Activated naive CD8-positive, alpha-beta T cell treated with anti-CD3 and anti-CD28 coated beads, Interleukin-2, amount 10 ng/mL, durations not matched to agents 7 days and 5 days (primary cell): Measurements from ENCODE around the gene ACOX3. TPM values are rescaled to one million over a fixed set of nuclear protein-coding genes. Genes with fewer than 3 reads are reported as not detected.
"Not testable (repeated sequence)": the region's sequence is repeated elsewhere in the genome, so short reads cannot be mapped to it uniquely, and the experiment has no call there.

ENCODE experiments used
- ATAC-seq: fragments of 150-1000 bp; cut with Tn5 transposase; one replicate; pipeline ENCODE4 v1.10.0; 2021; ENCODE audit warnings: low read depth, moderate library complexity
- POLR2A ChIA-PET: fragments of 350-600 bp; sonication (Branson Sonifier 250); formaldehyde crosslinking; loops from one replicate; lab custom pipeline; 2021; ENCODE audit warnings: antibody characterized with exemption; lab: Charles Lee
- DNase-seq: peaks from one replicate; pipeline ENCODE4 v3.0.0; 2021
- H3K27ac Mint-ChIP-seq: one replicate; pipeline ENCODE4 v1.8.0; 2022; ENCODE audit warnings: mild to moderate bottlenecking, mixed read lengths
- H3K27me3 Mint-ChIP-seq: one replicate; pipeline ENCODE4 v1.8.0; 2022; ENCODE audit warnings: mild to moderate bottlenecking, moderate library complexity, mixed read lengths
- H3K36me3 Mint-ChIP-seq: one replicate; pipeline ENCODE4 v1.8.0; 2021; ENCODE audit warnings: mild to moderate bottlenecking, mixed read lengths
- H3K4me1 Mint-ChIP-seq: one replicate; pipeline ENCODE4 v1.8.0; 2021; ENCODE audit warnings: mixed read lengths
- H3K4me3 Mint-ChIP-seq: one replicate; pipeline ENCODE4 v1.8.0; 2022; ENCODE audit warnings: mild to moderate bottlenecking, moderate library complexity, mixed read lengths
- H3K9me3 Mint-ChIP-seq: one replicate; pipeline ENCODE4 v1.8.0; 2021; ENCODE audit warnings: mixed read lengths
- total RNA-seq, 2 experiments: library from RNA; stranded (reverse); gene quantifications; one replicate each; pipeline ENCODE4 v1.2.3, GENCODE V29; 2021

Gene ACOX3
- total RNA-seq, 2 experiments from 2014 or later: 15.2 to 16.6 TPM

- Mint-ChIP-seq H3K27ac (no peak overlapping the region), H3K4me3 (no peak overlapping the region), H3K27me3 (peaks cover under 1% of the 10 kb centered on the region), H3K9me3 (peaks cover 2% of the 10 kb centered on the region), H3K4me1 (no peaks in the 10 kb centered on the region), H3K36me3 (peaks cover 2% of the 10 kb centered on the region)
- DNase-seq: no peak
- POLR2A ChIA-PET: no interaction called here
- no peak for ATAC-seq
Observed at GRCh38 chr4:8359193-8359592, 81.3 kb downstream of the ACOX3 start.

GRCh38 chr4:8356856-8357255 is 83.7 kb downstream of the ACOX3 start:
- Mint-ChIP-seq H3K36me3 (no peaks in the 10 kb centered on the region), H3K27ac (no peak overlapping the region), H3K9me3 (no peaks in the 10 kb centered on the region), H3K27me3 (peaks cover 2% of the 10 kb centered on the region), H3K4me1 (no peaks in the 10 kb centered on the region), H3K4me3 (no peak overlapping the region)
- POLR2A ChIA-PET: no interaction called here
- no peak for DNase-seq
- no peak for ATAC-seq

GRCh38 chr4:8355864-8356565 is 84.5 kb downstream of the ACOX3 start:
- no peaks in the 10 kb centered on the region for H3K9me3 Mint-ChIP-seq
- no peak for DNase-seq
- H3K4me1 Mint-ChIP-seq: no peaks in the 10 kb centered on the region
- H3K4me3 Mint-ChIP-seq: no peak overlapping the region
- H3K36me3 Mint-ChIP-seq: no peaks in the 10 kb centered on the region
- ATAC-seq: no peak
- H3K27ac Mint-ChIP-seq: no peak overlapping the region
- H3K27me3 Mint-ChIP-seq: peaks cover 2% of the 10 kb centered on the region
- POLR2A ChIA-PET: no interaction called here

- H3K4me3 Mint-ChIP-seq: no peak overlapping the region
- H3K4me1 Mint-ChIP-seq: no peaks in the 10 kb centered on the region
- POLR2A ChIA-PET: no interaction called here
- peaks cover 2% of the 10 kb centered on the region for H3K27me3 Mint-ChIP-seq
- H3K36me3 Mint-ChIP-seq: no peaks in the 10 kb centered on the region
- DNase-seq (no peak), ATAC-seq (no peak)
- H3K27ac Mint-ChIP-seq: no peak overlapping the region
- no peaks in the 10 kb centered on the region for H3K9me3 Mint-ChIP-seq
Observed at GRCh38 chr4:8355306-8355705, 85.2 kb downstream of the ACOX3 start.

GRCh38 chr4:8353912-8354453 is 86.5 kb downstream of the ACOX3 start:
- H3K36me3 Mint-ChIP-seq: no peaks in the 10 kb centered on the region
- no peaks in the 10 kb centered on the region for H3K4me1 Mint-ChIP-seq
- POLR2A ChIA-PET: no interaction called here
- peaks cover 2% of the 10 kb centered on the region for H3K27me3 Mint-ChIP-seq
- DNase-seq: peak; percentile 11
- no peaks in the 10 kb centered on the region for H3K9me3 Mint-ChIP-seq
- no peak for ATAC-seq
- no peak overlapping the region for H3K27ac Mint-ChIP-seq
- H3K4me3 Mint-ChIP-seq: no peak overlapping the region

- no peaks in the 10 kb centered on the region for H3K4me1 Mint-ChIP-seq
Observed at GRCh38 chr4:8353158-8353669, 87.3 kb downstream of the ACOX3 start.

GRCh38 chr4:8352368-8353157 is 88.0 kb downstream of the ACOX3 start:
- POLR2A ChIA-PET: no interaction called here
- Mint-ChIP-seq H3K27me3 (peaks cover 2% of the 10 kb centered on the region), H3K4me3 (no peak overlapping the region), H3K9me3 (no peaks in the 10 kb centered on the region), H3K27ac (no peak overlapping the region), H3K36me3 (no peaks in the 10 kb centered on the region), H3K4me1 (no peaks in the 10 kb centered on the region)
- DNase-seq (peak; percentile 18), ATAC-seq (no peak)

More at GRCh38 chr4:8353158-8353669, 87.3 kb downstream of the ACOX3 start:
- H3K27me3 Mint-ChIP-seq: peaks cover 2% of the 10 kb centered on the region
- H3K27ac Mint-ChIP-seq: no peak overlapping the region
- no peaks in the 10 kb centered on the region for H3K9me3 Mint-ChIP-seq
- no peaks in the 10 kb centered on the region for H3K36me3 Mint-ChIP-seq
- H3K4me3 Mint-ChIP-seq: no peak overlapping the region
- ATAC-seq (no peak), DNase-seq (peak; percentile 5)
- POLR2A ChIA-PET: no interaction called here

- peaks cover 2% of the 10 kb centered on the region for H3K27me3 Mint-ChIP-seq
- no peak overlapping the region for H3K27ac Mint-ChIP-seq
- no peaks in the 10 kb centered on the region for H3K9me3 Mint-ChIP-seq
- ATAC-seq (no peak), DNase-seq (no peak)
- POLR2A ChIA-PET: no interaction called here
- no peak overlapping the region for H3K4me3 Mint-ChIP-seq
- H3K4me1 Mint-ChIP-seq: no peaks in the 10 kb centered on the region
- H3K36me3 Mint-ChIP-seq: no peaks in the 10 kb centered on the region
Observed at GRCh38 chr4:8351931-8352367, 88.6 kb downstream of the ACOX3 start.

- H3K27me3 Mint-ChIP-seq: peaks cover 2% of the 10 kb centered on the region
- no peak for ATAC-seq
- no peaks in the 10 kb centered on the region for H3K36me3 Mint-ChIP-seq
- no peak overlapping the region for H3K27ac Mint-ChIP-seq
- peak; percentile 4 for DNase-seq
- POLR2A ChIA-PET: no interaction called here
- H3K4me1 Mint-ChIP-seq: no peaks in the 10 kb centered on the region
- no peaks in the 10 kb centered on the region for H3K9me3 Mint-ChIP-seq
- no peak overlapping the region for H3K4me3 Mint-ChIP-seq
Observed at GRCh38 chr4:8350841-8351461, 89.6 kb downstream of the ACOX3 start.

- H3K27me3 Mint-ChIP-seq: peaks cover 2% of the 10 kb centered on the region
- no peak overlapping the region for H3K4me3 Mint-ChIP-seq
- H3K9me3 Mint-ChIP-seq: no peaks in the 10 kb centered on the region
- DNase-seq (peak; percentile 21), ATAC-seq (no peak)
- H3K36me3 Mint-ChIP-seq: no peaks in the 10 kb centered on the region
- no peak overlapping the region for H3K27ac Mint-ChIP-seq
- POLR2A ChIA-PET: no interaction called here
- H3K4me1 Mint-ChIP-seq: no peaks in the 10 kb centered on the region
Observed at GRCh38 chr4:8350352-8350751, 90.2 kb downstream of the ACOX3 start.

- Mint-ChIP-seq H3K9me3 (no peaks in the 10 kb centered on the region), H3K4me1 (no peaks in the 10 kb centered on the region), H3K27ac (no peak overlapping the region), H3K36me3 (no peaks in the 10 kb centered on the region), H3K27me3 (peaks cover 2% of the 10 kb centered on the region), H3K4me3 (no peak overlapping the region)
- ATAC-seq: no peak
- peak; percentile 4 for DNase-seq
- POLR2A ChIA-PET: no interaction called here
Observed at GRCh38 chr4:8349664-8350236, 90.8 kb downstream of the ACOX3 start.

- H3K36me3 Mint-ChIP-seq, H3K9me3 Mint-ChIP-seq, H3K4me3 Mint-ChIP-seq, ATAC-seq, H3K4me1 Mint-ChIP-seq, POLR2A ChIA-PET, H3K27me3 Mint-ChIP-seq, H3K27ac Mint-ChIP-seq: not testable (repeated sequence)
- peak; percentile 4 for DNase-seq
Observed at GRCh38 chr4:8349236-8349635, 91.3 kb downstream of the ACOX3 start.

GRCh38 chr4:8348071-8348470 is 92.5 kb downstream of the ACOX3 start:
- no peaks in the 10 kb centered on the region for H3K9me3 Mint-ChIP-seq
- H3K27ac Mint-ChIP-seq: no peak overlapping the region
- DNase-seq (peak; percentile 4), ATAC-seq (no peak)
- H3K27me3 Mint-ChIP-seq: no peaks in the 10 kb centered on the region
- POLR2A ChIA-PET: no interaction called here
- no peaks in the 10 kb centered on the region for H3K4me1 Mint-ChIP-seq
- no peaks in the 10 kb centered on the region for H3K36me3 Mint-ChIP-seq
- H3K4me3 Mint-ChIP-seq: no peak overlapping the region
